A549 (cell line): ENCODE measurements around the gene PHF1.

Experiments
- FOSB ChIP-seq: fragments of 250-450 bp; sonication (Bioruptor Pico); IDR thresholded peaks from 2 replicates; pipeline ENCODE4 v1.5.0; 2020; ENCODE audit warnings: mild to moderate bottlenecking, moderate library complexity
- JUN ChIP-seq, 2 experiments: fragments of >200 bp; sonication (Bioruptor Twin); formaldehyde crosslinking; IDR thresholded peaks; 2 replicates in 1 of 2; 3 replicates in 1 of 2; pipeline ENCODE4 v1.6.1; 2016 to 2017
- MAZ ChIP-seq: fragments of 150-350 bp; IDR thresholded peaks from 2 replicates; pipeline ENCODE4 v1.6.1; 2014; ENCODE audit warnings: antibody characterized with exemption, low read depth, low read length, borderline replicate concordance
- NPAS2 ChIP-seq: fragments of 250-450 bp; sonication (Bioruptor Pico); IDR thresholded peaks from 2 replicates; pipeline ENCODE4 v1.8.0; 2022; ENCODE audit warnings: mild to moderate bottlenecking, moderate library complexity, borderline replicate concordance
- POLR2A ChIP-seq: IDR thresholded peaks from 2 replicates; pipeline ENCODE4 v1.6.1; 2012; ENCODE audit warnings: mild to moderate bottlenecking, low read length
- TF ChIP-seq, protein P1 (sequence below): fragments of >200 bp; sonication (Bioruptor Twin); formaldehyde crosslinking; IDR thresholded peaks from 3 replicates; pipeline ENCODE4 v1.5.1; 2016

- TF ChIP-seq POLR2A (no peak), FOSB (CRISPR knock-in tag) (no peak), MAZ (no peak), JUN (IDR thresholded peaks at IDR 0.05) (no peak), NPAS2 (no peak)
- TF ChIP-seq, protein P1, sequence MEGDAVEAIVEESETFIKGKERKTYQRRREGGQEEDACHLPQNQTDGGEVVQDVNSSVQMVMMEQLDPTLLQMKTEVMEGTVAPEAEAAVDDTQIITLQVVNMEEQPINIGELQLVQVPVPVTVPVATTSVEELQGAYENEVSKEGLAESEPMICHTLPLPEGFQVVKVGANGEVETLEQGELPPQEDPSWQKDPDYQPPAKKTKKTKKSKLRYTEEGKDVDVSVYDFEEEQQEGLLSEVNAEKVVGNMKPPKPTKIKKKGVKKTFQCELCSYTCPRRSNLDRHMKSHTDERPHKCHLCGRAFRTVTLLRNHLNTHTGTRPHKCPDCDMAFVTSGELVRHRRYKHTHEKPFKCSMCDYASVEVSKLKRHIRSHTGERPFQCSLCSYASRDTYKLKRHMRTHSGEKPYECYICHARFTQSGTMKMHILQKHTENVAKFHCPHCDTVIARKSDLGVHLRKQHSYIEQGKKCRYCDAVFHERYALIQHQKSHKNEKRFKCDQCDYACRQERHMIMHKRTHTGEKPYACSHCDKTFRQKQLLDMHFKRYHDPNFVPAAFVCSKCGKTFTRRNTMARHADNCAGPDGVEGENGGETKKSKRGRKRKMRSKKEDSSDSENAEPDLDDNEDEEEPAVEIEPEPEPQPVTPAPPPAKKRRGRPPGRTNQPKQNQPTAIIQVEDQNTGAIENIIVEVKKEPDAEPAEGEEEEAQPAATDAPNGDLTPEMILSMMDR: no peak
These were observed 17.6 kb downstream of the PHF1 start for GRCh38 chr6:33428224-33428965.
